GM12878 (cell line): Measurements from ENCODE around the gene GPR148. TPM values are rescaled to one million over a fixed set of nuclear protein-coding genes. Genes with fewer than 3 reads are reported as not detected.
"Not testable (repeated sequence)": the region's sequence is repeated elsewhere in the genome, so short reads cannot be mapped to it uniquely, and the experiment has no call there.

Experiments used
- ATAC-seq: fragments of 200-7000 bp; cut with Tn5 transposase; 3 replicates; pipeline ENCODE4 v1.9.1; 2020; ENCODE audit warnings: mild to moderate bottlenecking, moderate library complexity
- BruUV-seq: library from RNA; stranded (reverse); fragments of 400-500 nt; replicated peaks from 2 replicates; lab custom pipeline; 2021; lab: Mats Ljungman, UMichigan
- CTCF ChIA-PET: fragments of 300-600 bp; sonication (Branson Sonifier 250); formaldehyde crosslinking; extraction: SDS; loops from one replicate; lab custom pipeline; 2021; ENCODE audit warnings: inconsistent platforms; lab: Yijun Ruan, JAX
- POLR2A ChIA-PET: fragments of 350-600 bp; formaldehyde crosslinking; extraction: SDS; loops from one replicate; lab custom pipeline; 2021; ENCODE audit warnings: inconsistent platforms; lab: Charles Lee
- RAD21 ChIA-PET: fragments of 300-600 bp; sonication (Branson Sonifier 250); formaldehyde crosslinking; loops from one replicate; lab custom pipeline; 2023; ENCODE audit warnings: antibody characterized with exemption; ENCODE audit not compliant: unreplicated experiment; lab: Charles Lee
- SMC1A ChIA-PET: fragments of 300-600 bp; sonication (Branson Sonifier 250); formaldehyde crosslinking; loops from one replicate; lab custom pipeline; 2023; ENCODE audit not compliant: unreplicated experiment, uncharacterized antibody; lab: Charles Lee
- DNase-seq: peaks from one replicate; pipeline ENCODE4 v3.0.0-alpha.2; 2011; ENCODE audit warnings: low read depth, low spot score
- FAIRE-seq: peaks from 3 replicates; lab custom pipeline; 2011; peaks lifted over from hg19 to GRCh38; lab: Jason Lieb, UNC
- H2AFZ ChIP-seq: 2 replicates; pipeline ENCODE4 v1.6.0; 2011; ENCODE audit warnings: low read depth, low read length, control low read depth; ENCODE audit not compliant: control insufficient read depth
- H3K27ac ChIP-seq: 2 replicates; pipeline ENCODE4 v1.5.1; 2011; ENCODE audit warnings: control low read depth; ENCODE audit not compliant: control insufficient read depth, insufficient read depth
- H3K27me3 ChIP-seq, 2 experiments: replicated peaks in 1 of 2; 2 replicates each; pipeline versions ENCODE4 v1.6.0 to v1.6.1; 2011; ENCODE audit warnings: low read length in 1 of 2; ENCODE audit not compliant: control insufficient read depth in 2 of 2, insufficient read depth in 2 of 2
- H3K36me3 ChIP-seq, 2 experiments: 2 replicates each; pipeline ENCODE4 v1.5.1; 2011; ENCODE audit warnings: low read length in 1 of 2; ENCODE audit not compliant: control insufficient read depth in 2 of 2, insufficient read depth in 2 of 2
- H3K4me1 ChIP-seq: 2 replicates; pipeline ENCODE4 v1.6.1; 2011; ENCODE audit warnings: mild to moderate bottlenecking, low read length, moderate library complexity, mixed read lengths; ENCODE audit not compliant: control insufficient read depth, insufficient read depth
- H3K4me2 ChIP-seq: 2 replicates; pipeline ENCODE4 v1.6.0; 2011; ENCODE audit warnings: control low read depth; ENCODE audit not compliant: control insufficient read depth, insufficient read depth
- H3K4me3 ChIP-seq: fragments of 200-600 bp; sonication (generic); 2 replicates; pipeline ENCODE4 v1.5.1; 2016
- H3K79me2 ChIP-seq: 2 replicates; pipeline ENCODE4 v1.6.0; 2011; ENCODE audit warnings: low read length; ENCODE audit not compliant: control insufficient read depth, insufficient read depth
- H3K9ac ChIP-seq: 2 replicates; pipeline ENCODE4 v1.8.0; 2011; ENCODE audit warnings: low read length, control low read depth, mixed read lengths; ENCODE audit not compliant: control insufficient read depth, insufficient read depth
- H3K9me3 ChIP-seq: replicated peaks from 3 replicates; pipeline ENCODE4 v1.5.1; 2011; ENCODE audit warnings: mild to moderate bottlenecking, low read length; ENCODE audit not compliant: control insufficient read depth, insufficient read depth
- H4K20me1 ChIP-seq: 2 replicates; pipeline ENCODE4 v1.6.0; 2011; ENCODE audit not compliant: control insufficient read depth, insufficient read depth
- ATF7 ChIP-seq: fragments of 450-650 bp; IDR thresholded peaks from 2 replicates; pipeline ENCODE4 v1.6.1; 2016; ENCODE audit warnings: low read depth, mild to moderate bottlenecking
- BHLHE40 ChIP-seq, 2 experiments: fragments of 450-650 bp in 1 of 2; IDR thresholded peaks; 2 replicates each; pipeline ENCODE4 v1.6.1; 2011 to 2017; ENCODE audit warnings: low read depth in 2 of 2, borderline replicate concordance in 1 of 2, improper control_type of control experiment in 1 of 2, low read length in 1 of 2, mild to moderate bottlenecking in 1 of 2
- CBX3 ChIP-seq: fragments of 200-600 bp; sonication (generic); IDR thresholded peaks from 2 replicates; pipeline ENCODE4 v1.6.1; 2016; ENCODE audit warnings: low read depth, borderline replicate concordance
- MEF2B ChIP-seq: fragments of 450-650 bp; IDR thresholded peaks from 2 replicates; pipeline ENCODE4 v1.6.1; 2018; ENCODE audit warnings: mild to moderate bottlenecking, moderate library complexity; ENCODE audit not compliant: partially characterized antibody, poor library complexity, severe bottlenecking
- MXI1 ChIP-seq: fragments of 150-350 bp; IDR thresholded peaks from 2 replicates; pipeline ENCODE4 v1.6.1; 2011; ENCODE audit warnings: low read depth, mild to moderate bottlenecking, inconsistent platforms, low read length, improper control_type of control experiment
- RUNX3 ChIP-seq: IDR thresholded peaks from 2 replicates; pipeline ENCODE4 v1.6.1; 2012; ENCODE audit warnings: low read length, inconsistent platforms
- SREBF2 ChIP-seq: IDR thresholded peaks from 2 replicates; pipeline ENCODE4 v1.6.1; 2012; ENCODE audit warnings: mild to moderate bottlenecking, low read length
- TAF1 ChIP-seq: IDR thresholded peaks from 2 replicates; pipeline ENCODE4 v1.6.1; 2011; ENCODE audit warnings: mild to moderate bottlenecking, low read depth, low read length, borderline replicate concordance
- WGBS: methylation state at CpG from one replicate; pipeline ENCODE4 v1.1.6; 2016; ENCODE audit warnings: low lambda C conversion rate; ENCODE audit not compliant: insufficient replicate concordance, insufficient coverage; ENCODE audit errors: missing lambda C conversion rate; 5-methylcytosine and 5-hydroxymethylcytosine counted together
- in situ Hi-C: fragments of 300-500 bp; cut with MboI; formaldehyde crosslinking; loops from 9 replicates; pipeline ENCODE4 v1.14.3; 2018; ENCODE audit warnings: mixed read lengths
- intact Hi-C: fragments of 100-400 bp; cut with micrococcal nuclease; formaldehyde crosslinking; loops from one replicate; pipeline ENCODE4 v1.14.2; 2022; ENCODE audit not compliant: unreplicated experiment
- polyA plus RNA-seq, 11 experiments: library from polyadenylated mRNA; depleted of rRNA in 4 of 11; unstranded in 6 of 11; stranded (reverse) in 5 of 11; fragments of >200 nt; fragmentation: Nextera tagmentation in 4 of 11; fragmentation: Illumina TruSeq in 1 of 11; extraction: Ambion mirVana in 4 of 11; extraction: Trizol in 1 of 11; gene quantifications; 1 replicate in 1 of 11; 2 replicates in 10 of 11; pipeline versions ENCODE4 v1.2.1 to v1.2.3, GENCODE V29; 2011 to 2016; ENCODE audit warnings: inconsistent platforms in 2 of 11, missing spikeins in 2 of 11, low read depth in 1 of 11
- total RNA-seq, 4 experiments: library from RNA; depleted of rRNA in 3 of 4; stranded (reverse); fragments of >200 nt in 3 of 4; fragmentation: Illumina TruSeq in 1 of 4; extraction: Trizol in 1 of 4; gene quantifications; 2 replicates each; pipeline versions ENCODE4 v1.2.1 to v1.2.3, GENCODE V29; 2013 to 2021
- TF ChIP-seq, protein P1 (sequence below): IDR thresholded peaks from 2 replicates; pipeline ENCODE4 v1.6.1; 2011; ENCODE audit warnings: borderline replicate concordance, low read depth, mild to moderate bottlenecking, moderate library complexity, mixed read lengths, low read length; ENCODE audit not compliant: insufficient read depth; ENCODE audit errors: extremely low read length
- TF ChIP-seq, protein P2 (sequence below): IDR thresholded peaks from 2 replicates; pipeline ENCODE4 v1.6.1; 2011; ENCODE audit warnings: low read depth, mild to moderate bottlenecking, low read length, moderate library complexity, borderline replicate concordance; ENCODE audit errors: extremely low read depth
- TF ChIP-seq, protein P3 (sequence below): fragments of 450-650 bp; IDR thresholded peaks from 2 replicates; pipeline ENCODE4 v1.6.1; 2018; ENCODE audit warnings: mild to moderate bottlenecking, low read depth, moderate library complexity; ENCODE audit not compliant: partially characterized antibody

GPR148 gene
- total and polyA plus RNA-seq, 10 of the 15 experiments (the other 5 are each of a cell fraction or from before 2014, with no cell fraction given): not detected

DNA sequence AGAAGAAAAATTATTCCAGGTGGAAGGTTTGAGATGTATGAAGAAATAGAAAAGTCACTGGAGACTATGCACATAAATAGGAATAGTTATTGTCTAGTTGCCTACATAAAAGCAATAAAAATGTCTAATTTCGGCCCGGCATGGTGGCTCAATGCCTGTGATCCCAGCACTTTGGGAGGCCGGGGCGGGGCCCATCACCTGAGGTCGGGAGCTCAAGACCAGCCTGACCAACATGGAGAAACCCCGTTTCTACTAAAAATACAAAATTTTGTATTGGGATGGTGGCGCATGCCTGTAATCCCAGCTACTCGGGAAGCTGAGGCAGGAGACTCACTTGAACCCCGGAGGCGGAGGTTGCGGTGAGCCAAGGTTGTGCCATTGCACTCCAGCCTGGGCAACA, 3.4 kb downstream of the GPR148 start:
- H3K4me3 ChIP-seq, H4K20me1 ChIP-seq, in situ Hi-C loops, H3K9me3 ChIP-seq, POLR2A ChIA-PET, H3K79me2 ChIP-seq, DNase-seq, H3K27me3 ChIP-seq, RAD21 ChIA-PET, BruUV-seq, H3K4me1 ChIP-seq, ATAC-seq, CTCF ChIA-PET, H3K27ac ChIP-seq, H3K9ac ChIP-seq, FAIRE-seq, H3K36me3 ChIP-seq, SMC1A ChIA-PET, H3K4me2 ChIP-seq, intact Hi-C loops, H2AFZ ChIP-seq: not testable (repeated sequence)
- WGBS: 63% methylated on average over 11 of the region's 11 CpGs

DNA sequence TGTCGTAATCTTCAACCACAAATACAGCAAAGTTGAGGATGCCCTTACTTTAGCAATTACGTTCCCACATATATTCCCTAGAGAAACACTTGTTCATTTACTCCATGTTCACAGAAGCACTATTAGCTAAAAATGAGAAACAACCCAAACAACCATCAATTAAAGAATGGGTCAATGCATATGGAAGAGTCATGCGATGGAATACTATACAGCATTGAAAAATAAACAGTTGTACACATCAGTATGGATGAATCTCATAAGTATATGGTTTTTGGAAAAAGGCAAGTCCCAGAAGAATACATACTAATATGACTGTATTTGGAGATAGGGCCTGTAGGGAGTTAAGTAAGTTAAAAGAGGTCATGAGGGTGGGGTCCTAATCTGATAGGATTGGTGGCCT, 6.3 kb downstream of the GPR148 start:
- Histone ChIP-seq H3K27ac (no peak overlapping the region), H3K4me2 (no peak overlapping the region), H3K36me3 (no peaks in the 10 kb centered on the region), H3K4me1 (no peaks in the 10 kb centered on the region), H3K4me3 (no peak overlapping the region), H3K27me3 (no peaks in the 10 kb centered on the region; a peak in 1 of 4 replicates), H3K79me2 (no peaks in the 10 kb centered on the region), H3K9ac (no peak overlapping the region), H4K20me1 (no peaks in the 10 kb centered on the region), H2AFZ (no peak overlapping the region), H3K9me3 (no peaks in the 10 kb centered on the region)
- TF ChIP-seq MEF2B (no peak), MXI1 (no peak), RUNX3 (no peak), SREBF2 (no peak), TAF1 (no peak), CBX3 (no peak), BHLHE40 (IDR thresholded peaks at IDR 0.05; ENCODE audit: borderline replicate concordance in 1 of 2, low read depth in 2 of 2, low read length in 1 of 2) (no peak), ATF7 (no peak)
- TF ChIP-seq, protein P1, sequence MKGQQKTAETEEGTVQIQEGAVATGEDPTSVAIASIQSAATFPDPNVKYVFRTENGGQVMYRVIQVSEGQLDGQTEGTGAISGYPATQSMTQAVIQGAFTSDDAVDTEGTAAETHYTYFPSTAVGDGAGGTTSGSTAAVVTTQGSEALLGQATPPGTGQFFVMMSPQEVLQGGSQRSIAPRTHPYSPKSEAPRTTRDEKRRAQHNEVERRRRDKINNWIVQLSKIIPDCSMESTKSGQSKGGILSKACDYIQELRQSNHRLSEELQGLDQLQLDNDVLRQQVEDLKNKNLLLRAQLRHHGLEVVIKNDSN: no peak
- TF ChIP-seq, protein P2, sequence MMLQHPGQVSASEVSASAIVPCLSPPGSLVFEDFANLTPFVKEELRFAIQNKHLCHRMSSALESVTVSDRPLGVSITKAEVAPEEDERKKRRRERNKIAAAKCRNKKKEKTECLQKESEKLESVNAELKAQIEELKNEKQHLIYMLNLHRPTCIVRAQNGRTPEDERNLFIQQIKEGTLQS: no peak
- TF ChIP-seq, protein P3, sequence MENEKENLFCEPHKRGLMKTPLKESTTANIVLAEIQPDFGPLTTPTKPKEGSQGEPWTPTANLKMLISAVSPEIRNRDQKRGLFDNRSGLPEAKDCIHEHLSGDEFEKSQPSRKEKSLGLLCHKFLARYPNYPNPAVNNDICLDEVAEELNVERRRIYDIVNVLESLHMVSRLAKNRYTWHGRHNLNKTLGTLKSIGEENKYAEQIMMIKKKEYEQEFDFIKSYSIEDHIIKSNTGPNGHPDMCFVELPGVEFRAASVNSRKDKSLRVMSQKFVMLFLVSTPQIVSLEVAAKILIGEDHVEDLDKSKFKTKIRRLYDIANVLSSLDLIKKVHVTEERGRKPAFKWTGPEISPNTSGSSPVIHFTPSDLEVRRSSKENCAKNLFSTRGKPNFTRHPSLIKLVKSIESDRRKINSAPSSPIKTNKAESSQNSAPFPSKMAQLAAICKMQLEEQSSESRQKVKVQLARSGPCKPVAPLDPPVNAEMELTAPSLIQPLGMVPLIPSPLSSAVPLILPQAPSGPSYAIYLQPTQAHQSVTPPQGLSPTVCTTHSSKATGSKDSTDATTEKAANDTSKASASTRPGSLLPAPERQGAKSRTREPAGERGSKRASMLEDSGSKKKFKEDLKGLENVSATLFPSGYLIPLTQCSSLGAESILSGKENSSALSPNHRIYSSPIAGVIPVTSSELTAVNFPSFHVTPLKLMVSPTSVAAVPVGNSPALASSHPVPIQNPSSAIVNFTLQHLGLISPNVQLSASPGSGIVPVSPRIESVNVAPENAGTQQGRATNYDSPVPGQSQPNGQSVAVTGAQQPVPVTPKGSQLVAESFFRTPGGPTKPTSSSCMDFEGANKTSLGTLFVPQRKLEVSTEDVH: no peak
- no TSS peak for BruUV-seq
- ChIA-PET RAD21 (no interaction called here), CTCF (interaction anchor here (1.1 kb wide), 1 partner anchor 37 kb away, joined by 3 read pairs; no protein-coding TSS in a partner anchor), POLR2A (no interaction called here), SMC1A (no interaction called here)
- 54% methylated on average over 3 of the region's 3 CpGs for WGBS
- intact Hi-C loops (no loop called here), in situ Hi-C loops (no loop called here)
- no peak for FAIRE-seq
- no peak for ATAC-seq
- no peak for DNase-seq
